SJCRH30 (cell line): ENCODE measurements around the gene STIM1. TPM values are rescaled to one million over a fixed set of nuclear protein-coding genes. Genes with fewer than 3 reads are reported as not detected.
A peak's percentile ranks its signal among the peaks of the same experiment; 100 is the strongest.

Experiments
- DNase-seq, 2 experiments: peaks; one replicate each; pipeline ENCODE4 v3.0.0-alpha.2; 2015 to 2020
- H3K27ac ChIP-seq: fragments of 250-450 bp; sonication (Bioruptor Pico); 2 replicates; pipeline ENCODE4 v1.5.1; 2020; ENCODE audit warnings: mild to moderate bottlenecking, moderate library complexity
- H3K27me3 ChIP-seq: fragments of 250-450 bp; sonication (Bioruptor Pico); 2 replicates; pipeline ENCODE4 v1.5.1; 2020; ENCODE audit warnings: mild to moderate bottlenecking, moderate library complexity
- H3K36me3 ChIP-seq: fragments of 250-450 bp; sonication (Bioruptor Pico); 2 replicates; pipeline ENCODE4 v1.5.1; 2020; ENCODE audit warnings: mild to moderate bottlenecking, moderate library complexity
- H3K4me1 ChIP-seq: fragments of 250-450 bp; sonication (Bioruptor Pico); 2 replicates; pipeline ENCODE4 v1.5.1; 2020; ENCODE audit warnings: mild to moderate bottlenecking, moderate library complexity
- H3K4me3 ChIP-seq: fragments of 250-450 bp; sonication (Bioruptor Pico); 2 replicates; pipeline ENCODE4 v1.5.1; 2020; ENCODE audit warnings: mild to moderate bottlenecking, moderate library complexity
- H3K9me3 ChIP-seq: fragments of 250-450 bp; sonication (Bioruptor Pico); replicated peaks from 2 replicates; pipeline ENCODE4 v1.5.1; 2020; ENCODE audit warnings: mild to moderate bottlenecking, moderate library complexity
- total RNA-seq: library from RNA; depleted of rRNA; stranded (reverse); fragments of >200 nt; shearing (Covaris generic); gene quantifications from 2 replicates; pipeline ENCODE4 v1.2.3, GENCODE V29; 2014

Gene STIM1
- total RNA-seq, 1 experiment from 2014 or later: 14.7 TPM

DNA sequence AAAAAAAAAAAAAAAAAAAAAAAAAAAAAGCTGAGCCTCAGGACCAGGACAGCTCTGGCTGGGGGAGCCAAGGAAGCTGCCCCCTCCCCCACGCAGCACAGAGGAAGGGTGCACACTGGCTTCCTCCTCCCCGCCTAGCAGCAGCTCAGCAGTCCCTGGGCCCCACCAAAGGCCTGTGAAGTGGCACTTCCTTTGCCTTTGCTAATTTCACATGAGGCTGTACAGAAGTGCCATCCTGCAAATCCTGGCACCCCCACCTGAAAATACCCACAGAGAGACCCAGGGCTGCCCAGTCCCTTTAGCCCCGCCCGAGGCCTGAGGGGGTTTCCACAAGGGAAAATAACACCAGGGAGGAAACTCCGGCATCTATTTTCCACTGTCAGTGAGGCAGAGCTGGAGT, 18.6 kb upstream of the STIM1 start:
- no peak for DNase-seq
- Histone ChIP-seq H3K4me1 (no peaks in the 10 kb centered on the region), H3K27me3 (no peaks in the 10 kb centered on the region), H3K4me3 (no peak overlapping the region), H3K9me3 (no peaks in the 10 kb centered on the region), H3K36me3 (peaks cover 11% of the 10 kb centered on the region; the same call in 1 of the 2 replicates), H3K27ac (no peak overlapping the region)

DNA sequence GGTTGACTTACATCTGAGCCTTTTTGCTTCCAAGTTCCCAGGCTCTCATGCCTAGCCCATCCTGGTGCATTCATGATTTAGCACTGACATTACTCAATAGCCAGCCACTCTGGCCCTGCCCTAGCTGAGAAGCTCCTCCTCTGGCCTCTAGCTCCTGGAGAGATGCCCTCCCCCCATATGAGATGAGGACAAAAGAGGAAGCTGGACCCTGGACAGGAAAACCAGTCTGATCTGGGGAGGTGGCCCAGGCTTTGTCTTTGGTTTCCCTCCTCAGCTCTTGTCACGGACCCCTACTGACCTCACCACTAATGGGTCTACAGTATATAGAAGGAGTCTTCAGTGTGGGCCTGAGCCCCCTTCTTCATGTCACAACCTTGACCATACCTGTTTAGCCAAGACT, 17.7 kb upstream of the STIM1 start:
- H3K4me1 ChIP-seq: no peaks in the 10 kb centered on the region
- 0 out of 2 replicates have a peak, but pooled peaks cover 8% of the 10 kb centered on the region for H3K36me3 ChIP-seq
- no peak overlapping the region for H3K27ac ChIP-seq
- no peak overlapping the region for H3K4me3 ChIP-seq
- no peaks in the 10 kb centered on the region for H3K9me3 ChIP-seq
- no peaks in the 10 kb centered on the region for H3K27me3 ChIP-seq
- DNase-seq: no peak

DNA sequence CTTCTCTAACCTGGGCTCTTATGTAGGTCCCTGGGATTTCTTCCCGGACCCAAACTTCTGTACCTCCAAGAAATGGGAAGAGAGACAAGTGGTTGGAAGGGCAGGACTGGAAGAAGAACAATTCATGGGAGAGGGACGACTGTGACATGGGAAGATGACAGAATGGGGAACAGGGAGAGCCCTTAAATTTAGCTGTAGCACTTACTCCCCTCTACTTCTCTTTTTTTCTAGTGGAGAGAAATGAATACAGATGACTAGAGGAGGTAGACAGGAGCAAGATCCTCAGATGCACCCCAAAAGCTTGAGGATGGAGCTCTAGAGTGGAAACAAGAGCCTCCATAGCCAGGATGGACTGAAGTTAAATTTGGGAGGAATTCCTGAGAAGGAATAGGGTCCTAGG, 17.0 kb upstream of the STIM1 start:
- H3K9me3 ChIP-seq: no peaks in the 10 kb centered on the region
- 0 out of 2 replicates have a peak, but pooled peaks cover 6% of the 10 kb centered on the region for H3K36me3 ChIP-seq
- no peaks in the 10 kb centered on the region for H3K27me3 ChIP-seq
- H3K4me1 ChIP-seq: no peaks in the 10 kb centered on the region
- DNase-seq: no peak
- H3K27ac ChIP-seq: no peak overlapping the region
- no peak overlapping the region for H3K4me3 ChIP-seq

DNA sequence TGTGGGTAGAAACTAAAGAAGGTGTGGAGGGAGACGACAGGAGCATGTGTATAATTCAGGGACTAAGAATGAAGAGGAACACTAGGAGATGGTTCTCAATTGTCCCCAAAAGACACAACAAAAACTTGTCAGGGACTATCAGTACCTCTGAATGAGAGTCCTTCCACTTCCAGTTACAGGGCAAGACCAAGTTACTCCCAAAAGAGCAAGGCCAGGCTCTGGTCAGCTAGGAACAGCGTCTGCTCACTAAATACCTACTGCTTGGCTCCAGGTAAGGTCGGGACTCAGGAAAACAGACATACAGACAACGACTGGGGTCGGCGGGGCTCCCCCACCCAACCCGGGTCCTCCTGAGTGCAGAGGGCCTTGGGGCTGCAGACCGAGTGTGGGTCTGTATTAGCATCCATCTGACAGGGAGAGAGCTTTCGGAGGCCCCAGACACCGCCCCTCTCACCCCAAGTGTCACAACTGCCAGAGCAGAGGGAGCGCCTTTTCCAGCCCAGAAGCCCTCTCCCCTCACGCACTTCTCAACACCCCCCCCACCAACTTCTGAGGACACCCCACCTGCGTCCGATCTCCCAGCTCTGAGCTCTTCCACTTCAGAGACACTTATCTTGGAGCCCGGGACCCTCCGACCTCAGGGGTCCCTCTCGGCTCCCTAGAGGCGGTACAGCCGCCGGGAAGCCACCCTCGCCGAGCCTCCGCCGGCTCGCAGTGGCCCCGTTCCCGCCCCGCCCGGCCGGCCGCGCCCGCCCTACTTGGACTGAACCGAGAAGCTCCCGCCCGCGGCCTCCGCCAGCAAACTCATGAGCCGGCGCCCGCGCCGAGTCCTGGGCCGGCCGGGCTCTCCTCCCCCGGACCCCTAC, 15.2 kb upstream of the STIM1 start:
- DNase-seq: no peak
- Histone ChIP-seq H3K27ac (peak overlapping the region; percentile 36; the same call in 1 of the 2 replicates), H3K9me3 (no peaks in the 10 kb centered on the region), H3K36me3 (no peaks in the 10 kb centered on the region), H3K27me3 (no peaks in the 10 kb centered on the region), H3K4me3 (peak overlapping the region; percentile 97), H3K4me1 (no peaks in the 10 kb centered on the region)

DNA sequence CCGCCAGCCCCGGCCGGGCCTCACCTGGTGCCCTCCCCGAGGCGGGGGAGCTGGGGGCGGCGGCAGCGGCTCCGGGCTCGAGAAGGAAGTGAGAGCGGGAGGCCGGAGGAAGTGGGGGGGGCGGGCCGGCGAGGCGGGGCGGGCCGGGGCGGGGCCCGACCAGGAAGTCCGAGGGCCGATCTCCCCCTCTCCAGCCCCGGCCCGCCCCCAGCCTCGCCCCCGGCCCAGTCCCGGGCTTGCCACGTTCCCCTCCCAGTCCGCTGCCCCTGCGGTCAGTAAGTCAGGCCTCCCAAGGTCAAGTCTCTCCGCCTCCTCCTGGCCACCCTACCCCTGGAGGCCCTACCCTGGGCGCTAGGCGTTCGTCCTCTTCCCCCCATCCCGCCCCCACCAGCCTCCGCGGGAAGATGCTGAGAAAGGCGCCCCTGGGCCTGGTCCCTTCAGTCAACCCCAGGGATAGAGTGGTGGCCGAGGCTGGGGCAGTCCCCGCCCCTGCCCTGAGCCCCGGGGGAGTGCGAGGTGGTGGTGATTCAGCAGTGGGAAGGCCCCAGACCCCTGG, 14.5 kb upstream of the STIM1 start, which contains the start of gene RHOG:
Gene RHOG, minus strand, starts transcription at position 90 of the 556 bp plus-strand sequence. CDS start 12,821 bp downstream, outside the sequence.
- peak within 1 kb of the TSS; percentile 70 for H3K27ac ChIP-seq
- no peaks in the 10 kb centered on the region for H3K27me3 ChIP-seq
- peak within 1 kb of the TSS; percentile 97 for H3K4me3 ChIP-seq
- no peaks in the 10 kb centered on the region for H3K9me3 ChIP-seq
- no peaks in the 10 kb centered on the region for H3K4me1 ChIP-seq
- peak; percentile 76 to 85 for DNase-seq
- H3K36me3 ChIP-seq: no peaks in the 10 kb centered on the region

DNA sequence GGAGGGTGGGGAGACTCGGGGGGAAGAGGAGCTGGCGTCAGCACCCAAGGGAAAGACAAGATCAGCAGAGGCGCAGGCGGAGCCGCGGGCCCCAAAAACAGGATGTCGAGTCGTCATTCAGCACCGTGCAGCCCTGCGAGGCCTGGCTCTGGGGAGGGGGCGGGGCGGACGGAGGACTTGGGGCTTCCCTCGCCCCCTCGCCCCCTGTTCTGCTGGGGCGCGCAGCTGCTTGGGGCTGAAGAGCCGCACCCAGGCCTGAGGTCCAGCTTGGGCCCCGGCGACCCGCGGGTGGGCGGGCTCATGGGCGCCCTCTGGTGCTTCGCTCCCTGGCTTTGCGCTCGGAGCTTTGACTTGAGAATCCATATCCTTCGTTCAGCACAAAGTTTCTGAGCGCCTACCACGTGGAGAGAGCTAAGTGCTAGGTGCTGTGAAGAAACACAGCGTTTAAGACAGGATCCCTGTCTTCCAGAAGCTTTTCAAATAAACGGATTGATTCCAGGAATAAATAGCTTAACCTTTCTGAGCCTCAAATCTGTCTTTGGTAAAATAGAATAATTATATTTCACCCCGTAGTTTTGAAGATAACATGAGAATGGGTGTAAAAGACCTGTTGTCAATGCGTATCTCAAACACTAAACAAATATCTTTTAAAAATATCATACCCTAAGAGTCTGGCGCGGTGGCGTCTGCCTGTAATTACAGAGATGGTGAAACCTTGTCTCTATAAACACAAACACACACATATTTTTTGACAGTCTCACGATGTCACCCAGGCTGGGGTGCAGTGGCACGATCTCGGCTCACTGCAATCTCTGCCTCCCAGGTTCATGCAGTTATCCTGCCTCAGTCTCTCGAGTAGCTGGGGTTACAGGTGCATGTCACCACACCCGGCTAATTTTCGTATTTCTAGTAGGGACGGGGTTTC, 13.8 kb upstream of the STIM1 start:
- no peaks in the 10 kb centered on the region for H3K9me3 ChIP-seq
- no peaks in the 10 kb centered on the region for H3K4me1 ChIP-seq
- H3K27me3 ChIP-seq: no peaks in the 10 kb centered on the region
- peak overlapping the region; percentile 70 for H3K27ac ChIP-seq
- H3K4me3 ChIP-seq: peak overlapping the region; percentile 97
- H3K36me3 ChIP-seq: no peaks in the 10 kb centered on the region
- peak in 1 of 2 experiments; percentile 92 for DNase-seq

DNA sequence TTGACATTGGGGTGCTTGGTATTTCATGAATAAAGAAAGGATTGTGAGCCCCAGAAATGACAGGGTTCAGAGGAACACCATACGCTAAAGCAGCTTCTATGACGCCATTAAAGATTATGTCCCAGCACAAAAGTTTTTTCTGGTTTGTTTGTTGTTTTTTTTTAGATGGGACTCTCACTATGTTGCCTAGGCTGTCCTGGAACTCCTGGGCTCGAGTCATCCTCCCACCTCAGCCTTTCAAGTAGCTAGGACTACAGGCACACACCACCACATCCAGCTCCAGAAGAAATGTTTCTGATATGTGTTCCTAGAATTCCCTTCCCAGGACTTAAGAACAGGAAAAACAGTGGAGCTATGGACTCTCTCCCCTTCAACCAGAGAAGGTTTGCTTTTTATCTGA, 12.1 kb upstream of the STIM1 start:
- no peaks in the 10 kb centered on the region for H3K4me1 ChIP-seq
- DNase-seq: no peak
- H3K9me3 ChIP-seq: no peaks in the 10 kb centered on the region
- H3K27ac ChIP-seq: no peak overlapping the region
- H3K4me3 ChIP-seq: no peak overlapping the region
- no peaks in the 10 kb centered on the region for H3K27me3 ChIP-seq
- no peaks in the 10 kb centered on the region for H3K36me3 ChIP-seq

DNA sequence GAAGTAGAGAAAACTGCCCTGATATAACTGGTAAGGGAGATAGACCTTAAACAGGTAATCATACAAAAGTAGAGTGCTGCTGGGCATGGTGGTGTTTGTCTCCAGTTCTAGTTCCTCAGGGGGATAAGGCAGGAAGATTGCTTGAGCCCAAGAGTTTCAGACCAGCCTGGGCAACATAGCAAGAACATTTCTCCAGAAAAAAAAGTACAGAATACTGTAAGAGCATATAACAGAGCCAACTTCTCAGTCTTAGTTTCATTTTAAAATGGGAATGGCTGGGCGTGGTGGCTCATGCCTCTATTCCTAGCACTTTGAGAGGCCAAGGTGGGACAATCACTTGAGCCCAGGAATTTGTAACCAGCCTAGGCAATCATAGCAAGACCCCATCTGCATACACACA, 10.2 kb upstream of the STIM1 start:
- H3K27me3 ChIP-seq: no peaks in the 10 kb centered on the region
- no peak for DNase-seq
- no peaks in the 10 kb centered on the region for H3K4me1 ChIP-seq
- no peaks in the 10 kb centered on the region for H3K9me3 ChIP-seq
- no peaks in the 10 kb centered on the region for H3K36me3 ChIP-seq
- H3K4me3 ChIP-seq: no peak overlapping the region
- no peak overlapping the region for H3K27ac ChIP-seq

DNA sequence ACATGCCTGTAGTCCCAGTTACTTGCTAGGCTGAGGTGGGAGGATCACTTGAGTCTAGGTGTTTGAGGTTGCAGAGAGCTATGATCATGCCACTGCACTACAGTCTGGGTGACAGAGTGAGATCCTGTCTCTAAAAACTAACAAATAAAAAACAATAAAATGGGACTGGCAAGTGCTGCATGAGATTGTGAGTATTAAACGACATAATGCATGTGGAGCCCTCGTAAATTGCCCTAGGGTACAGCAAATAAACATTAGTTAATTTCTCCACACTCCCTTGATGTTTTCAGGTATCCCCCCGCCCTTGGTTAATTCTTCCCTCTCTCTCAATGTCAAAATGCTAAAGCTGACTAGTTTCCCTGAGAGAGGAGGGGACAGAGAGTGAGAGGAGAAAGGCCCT, 9.8 kb upstream of the STIM1 start:
- Histone ChIP-seq H3K9me3 (no peaks in the 10 kb centered on the region), H3K27ac (no peak overlapping the region), H3K4me3 (no peak overlapping the region), H3K27me3 (no peaks in the 10 kb centered on the region), H3K4me1 (no peaks in the 10 kb centered on the region), H3K36me3 (no peaks in the 10 kb centered on the region)
- no peak for DNase-seq

DNA sequence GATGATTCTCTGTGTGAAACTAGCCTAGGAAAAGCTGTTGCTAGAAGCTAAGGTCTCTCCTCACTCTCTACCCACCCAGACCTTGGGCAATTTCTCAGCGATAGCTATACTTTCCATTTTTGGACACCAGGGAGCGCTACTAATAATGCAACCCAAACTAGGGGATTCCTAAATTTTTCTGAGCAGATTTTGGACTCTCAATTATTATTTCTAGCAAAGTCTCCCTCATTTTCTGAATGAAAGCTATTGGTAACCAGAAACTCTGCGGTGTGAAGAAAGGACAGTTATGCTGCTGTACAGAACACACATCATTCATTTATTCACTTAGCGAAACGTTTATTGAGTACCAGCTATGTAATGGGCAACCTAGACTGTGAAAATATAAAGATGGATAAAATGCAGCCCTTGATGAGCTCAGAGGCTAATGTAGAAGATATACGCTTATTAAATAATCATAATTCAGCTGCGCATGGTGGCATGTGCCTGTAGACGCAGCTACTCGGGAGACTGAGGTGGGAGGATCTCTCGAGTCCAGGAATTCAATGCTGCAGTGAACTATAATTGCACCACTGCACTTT, 6.1 kb upstream of the STIM1 start:
- H3K9me3 ChIP-seq: no peaks in the 10 kb centered on the region
- no peaks in the 10 kb centered on the region for H3K27me3 ChIP-seq
- no peaks in the 10 kb centered on the region for H3K36me3 ChIP-seq
- DNase-seq: peak; percentile 20 to 68
- H3K4me3 ChIP-seq: no peak overlapping the region
- peaks cover 7% of the 10 kb centered on the region for H3K4me1 ChIP-seq
- H3K27ac ChIP-seq: no peak overlapping the region

DNA sequence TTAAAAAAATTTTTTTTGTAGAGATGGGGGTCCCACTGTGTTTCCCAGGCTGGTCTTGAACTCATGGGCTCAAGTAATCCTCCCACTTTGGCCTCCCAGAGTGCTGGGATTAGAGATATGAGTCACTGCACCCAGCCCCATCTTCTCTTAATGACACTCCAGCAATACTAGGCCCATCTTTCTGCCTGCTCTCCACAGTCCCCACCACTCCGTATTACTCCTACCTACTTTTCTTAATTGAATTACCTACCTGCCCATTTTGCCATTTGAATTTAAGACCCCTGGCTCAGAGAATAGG, 2.0 kb upstream of the STIM1 start:
- H3K36me3 ChIP-seq: no peaks in the 10 kb centered on the region
- no peaks in the 10 kb centered on the region for H3K9me3 ChIP-seq
- H3K27ac ChIP-seq: no peak overlapping the region
- DNase-seq: no peak
- peaks cover 8% of the 10 kb centered on the region for H3K4me1 ChIP-seq
- H3K27me3 ChIP-seq: no peaks in the 10 kb centered on the region
- no peak overlapping the region for H3K4me3 ChIP-seq

DNA sequence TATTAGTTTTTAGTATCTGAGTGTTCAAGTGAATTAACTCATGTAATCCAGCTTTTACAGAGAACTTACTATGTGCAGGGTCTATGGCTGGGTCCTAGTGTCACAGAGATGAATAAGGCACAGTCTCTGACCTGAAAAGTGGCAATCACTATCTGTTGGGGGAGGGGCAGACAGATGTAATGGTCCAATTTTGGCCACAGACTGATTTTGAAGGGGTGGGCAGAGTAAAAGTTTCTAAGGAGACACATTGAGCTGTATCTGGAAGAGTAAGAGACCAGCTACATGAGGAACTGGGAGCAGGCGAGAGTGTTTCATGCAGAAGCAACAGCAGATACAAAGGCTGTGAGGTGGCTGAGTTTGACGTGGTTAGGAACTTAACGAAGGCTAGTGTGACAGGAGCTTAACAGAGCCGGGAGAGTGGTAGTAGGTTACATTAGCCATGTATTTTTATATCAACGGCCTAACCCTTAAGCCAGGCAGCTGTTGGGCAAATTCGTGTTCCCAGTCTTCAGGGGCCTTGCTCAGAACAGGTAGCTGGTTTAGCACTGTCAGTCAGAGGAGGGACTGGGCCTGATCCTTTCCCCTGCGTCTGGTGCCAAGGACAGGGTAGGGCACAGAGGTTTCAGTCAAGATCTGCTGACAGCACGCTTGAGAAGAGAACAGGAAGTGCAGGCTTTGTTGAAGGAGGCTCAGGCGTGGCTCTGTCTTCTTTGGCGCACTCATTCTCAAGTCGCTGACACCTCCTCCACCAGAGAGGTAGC, 1.4 kb upstream of the STIM1 start:
- Histone ChIP-seq H3K36me3 (no peaks in the 10 kb centered on the region), H3K9me3 (no peaks in the 10 kb centered on the region), H3K27ac (peak overlapping the region; percentile 56; the same call in 1 of the 2 replicates), H3K27me3 (no peaks in the 10 kb centered on the region), H3K4me3 (peak overlapping the region; percentile 94), H3K4me1 (peaks cover 8% of the 10 kb centered on the region)
- peak; percentile 28 to 54 for DNase-seq

DNA sequence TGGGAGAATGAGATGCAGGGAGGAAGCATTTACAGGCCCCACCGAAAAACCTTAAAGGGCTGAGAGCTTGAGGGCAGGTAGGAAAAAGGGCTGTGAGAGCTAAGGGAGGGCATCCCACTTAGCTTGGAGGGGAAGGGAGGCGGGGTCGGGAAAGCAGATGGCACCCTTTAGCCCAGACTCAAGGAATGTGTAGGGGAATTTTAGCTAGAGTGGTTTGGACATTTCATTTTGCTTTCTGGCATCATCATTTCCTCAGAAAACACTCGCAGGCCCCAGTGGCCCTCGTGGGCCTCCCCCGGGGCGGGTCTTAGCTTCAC, 846 bp upstream of the STIM1 start:
- DNase-seq: no peak
- H3K9me3 ChIP-seq: no peaks in the 10 kb centered on the region
- peak overlapping the region; percentile 56; the same call in 1 of the 2 replicates for H3K27ac ChIP-seq
- peaks cover 8% of the 10 kb centered on the region for H3K4me1 ChIP-seq
- H3K36me3 ChIP-seq: no peaks in the 10 kb centered on the region
- H3K4me3 ChIP-seq: peak overlapping the region; percentile 94
- no peaks in the 10 kb centered on the region for H3K27me3 ChIP-seq
